ENCODE results near the gene CFAP46. TPM values are rescaled to one million over a fixed set of nuclear protein-coding genes. Genes with fewer than 3 reads are reported as not detected.

CFAP46 gene
- total RNA-seq, 1 experiment from 2014 or later = 1.6 TPM

GRCh38 chr10:132980426-132981172, 38.2 kb upstream of the CFAP46 start:
- H3K27me3 ChIP-seq (ENCODE audit: control insufficient read depth, insufficient read depth, low read length) = no peaks in the 10 kb centered on the region
- intact Hi-C loops (cut with micrococcal nuclease; ENCODE audit: unreplicated experiment) = no loop called here
- CTCF ChIA-PET = no interaction called here

More at GRCh38 chr10:132980426-132981172, 38.2 kb upstream of the CFAP46 start:
- TF ChIP-seq POLR2AphosphoS5 (IDR thresholded peaks at IDR 0.05; ENCODE audit: low read depth, low read length) (no peak), REST (IDR thresholded peaks at IDR 0.05; ENCODE audit: insufficient read depth in 1 of 2, low read depth in 2 of 2, low read length in 1 of 2) (no peak), CTCF (IDR thresholded peaks at IDR 0.05) (no peak), TCF7L2 (IDR thresholded peaks at IDR 0.05; ENCODE audit: low read depth, low read length) (no peak), SIN3A (IDR thresholded peaks at IDR 0.05; ENCODE audit: borderline replicate concordance, insufficient read depth, low read depth, low read length) (no peak)
- no peak overlapping the region for H3K27ac ChIP-seq (ENCODE audit: low read length)
- POLR2A ChIA-PET = no interaction called here
- H3K4me1 ChIP-seq (ENCODE audit: control insufficient read depth, insufficient read depth, low read length) = peaks cover under 1% of the 10 kb centered on the region
- no peaks in the 10 kb centered on the region for H3K36me3 ChIP-seq (ENCODE audit: control insufficient read depth, insufficient read depth, low read length)
- in situ Hi-C loops (cut with HindIII; ENCODE audit: low pct_unique_long_range_greater_than_20kb, low sequenced_read_pairs) = no loop called here
- H3K9me3 ChIP-seq (ENCODE audit: control insufficient read depth, insufficient read depth, low read depth, low read length) = no peaks in the 10 kb centered on the region
- BruUV-seq (replicated peaks) = no TSS peak
- H3K4me3 ChIP-seq (ENCODE audit: low read depth in 2 of 2, low read length in 2 of 2) = no peak overlapping the region
- DNase-seq (ENCODE audit: low read depth, low spot score) (no peak), ATAC-seq (peak; percentile 44; the same call in 1 of the 2 replicates)

All from Panc1 (cell line).